NCI-H187 (cell line): ENCODE results near the gene GTPBP3.

Source experiments
- DNase-seq, 2 experiments: peaks; one replicate each; lab custom pipeline; 2025; lab: John Stamatoyannopoulos, UW

The GTPBP3 gene

GRCh38 chr19:17385878-17386611, 48.7 kb downstream of the GTPBP3 start:
- DNase-seq: no peak

GRCh38 chr19:17389288-17389687, 51.9 kb downstream of the GTPBP3 start:
- DNase-seq: no peak

- DNase-seq: no peak
Measured at GRCh38 chr19:17389957-17390664, 52.8 kb downstream of the GTPBP3 start.

GRCh38 chr19:17390665-17391370, 53.5 kb downstream of the GTPBP3 start:
- DNase-seq: peak; percentile 48 to 72

GRCh38 chr19:17391371-17392151, 54.2 kb downstream of the GTPBP3 start:
- DNase-seq: no peak
